ENCODE results near the gene RLF.

DNA sequence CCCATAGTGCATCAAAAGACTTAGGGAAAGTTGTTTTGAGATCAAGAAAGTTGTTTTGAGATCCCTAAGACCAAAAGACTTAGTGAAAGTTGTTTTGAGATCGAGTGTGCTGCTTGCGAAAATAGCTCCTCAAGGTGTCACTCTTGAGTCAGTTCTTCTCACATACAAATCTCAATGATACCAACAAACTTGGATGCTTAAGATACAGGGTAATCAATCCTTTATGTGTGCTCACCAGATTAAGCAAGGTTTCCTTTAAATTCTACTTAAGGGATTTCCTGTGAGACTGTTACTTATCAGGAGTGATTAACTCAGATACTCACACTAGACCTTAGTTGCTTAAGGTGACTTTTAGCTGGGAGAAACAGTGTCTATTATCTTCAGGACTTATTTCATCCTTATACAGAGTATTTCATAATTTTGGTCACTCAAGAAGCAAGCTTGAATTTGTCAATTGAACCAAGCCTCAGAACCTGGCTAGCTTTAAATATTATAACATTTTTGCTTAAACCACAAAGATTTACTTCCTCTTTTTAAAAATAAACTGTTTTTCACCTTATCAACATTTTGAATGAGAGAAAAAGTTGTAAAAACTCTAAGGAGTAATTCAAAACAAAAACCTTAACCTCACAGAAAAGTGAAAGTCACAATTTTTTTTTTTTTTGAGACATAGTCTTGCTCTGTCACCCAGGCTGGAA lies 8.0 kb upstream of the RLF start:
- TF ChIP-seq, protein P1, sequence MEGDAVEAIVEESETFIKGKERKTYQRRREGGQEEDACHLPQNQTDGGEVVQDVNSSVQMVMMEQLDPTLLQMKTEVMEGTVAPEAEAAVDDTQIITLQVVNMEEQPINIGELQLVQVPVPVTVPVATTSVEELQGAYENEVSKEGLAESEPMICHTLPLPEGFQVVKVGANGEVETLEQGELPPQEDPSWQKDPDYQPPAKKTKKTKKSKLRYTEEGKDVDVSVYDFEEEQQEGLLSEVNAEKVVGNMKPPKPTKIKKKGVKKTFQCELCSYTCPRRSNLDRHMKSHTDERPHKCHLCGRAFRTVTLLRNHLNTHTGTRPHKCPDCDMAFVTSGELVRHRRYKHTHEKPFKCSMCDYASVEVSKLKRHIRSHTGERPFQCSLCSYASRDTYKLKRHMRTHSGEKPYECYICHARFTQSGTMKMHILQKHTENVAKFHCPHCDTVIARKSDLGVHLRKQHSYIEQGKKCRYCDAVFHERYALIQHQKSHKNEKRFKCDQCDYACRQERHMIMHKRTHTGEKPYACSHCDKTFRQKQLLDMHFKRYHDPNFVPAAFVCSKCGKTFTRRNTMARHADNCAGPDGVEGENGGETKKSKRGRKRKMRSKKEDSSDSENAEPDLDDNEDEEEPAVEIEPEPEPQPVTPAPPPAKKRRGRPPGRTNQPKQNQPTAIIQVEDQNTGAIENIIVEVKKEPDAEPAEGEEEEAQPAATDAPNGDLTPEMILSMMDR (IDR thresholded peaks at IDR 0.05): peak; percentile 49 to 75 (median 56)
- TF ChIP-seq POLR2A (IDR thresholded peaks at IDR 0.05) (no peak), EP300 (IDR thresholded peaks at IDR 0.05) (no peak)
